ENCODE measurements around the gene SIK3.
A peak's percentile ranks its signal among the peaks of the same experiment; 100 is the strongest.
"Not testable (repeated sequence)": the region's sequence is repeated elsewhere in the genome, so short reads cannot be mapped to it uniquely, and the experiment has no call there.

The SIK3 gene

DNA sequence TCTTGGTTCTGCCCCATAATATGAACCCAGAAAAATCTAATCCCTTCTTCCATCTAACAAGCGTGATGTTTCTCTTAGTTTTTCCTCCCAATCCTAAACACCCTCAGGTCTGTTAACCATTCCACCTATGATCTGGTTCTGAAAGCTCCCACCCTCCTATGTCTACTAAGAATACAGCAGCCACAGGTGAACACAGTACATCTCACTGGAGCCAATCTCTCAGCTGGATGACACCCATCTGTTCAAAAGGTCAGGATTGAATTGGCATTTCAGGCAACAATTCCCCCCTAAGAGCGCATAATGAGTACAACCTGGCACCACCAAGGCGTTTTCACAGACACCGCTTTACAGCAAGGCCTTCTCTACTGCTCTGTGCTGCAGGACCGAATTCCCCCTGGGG is 241.8 kb downstream of the SIK3 start:
- DNase-seq = no peak

DNA sequence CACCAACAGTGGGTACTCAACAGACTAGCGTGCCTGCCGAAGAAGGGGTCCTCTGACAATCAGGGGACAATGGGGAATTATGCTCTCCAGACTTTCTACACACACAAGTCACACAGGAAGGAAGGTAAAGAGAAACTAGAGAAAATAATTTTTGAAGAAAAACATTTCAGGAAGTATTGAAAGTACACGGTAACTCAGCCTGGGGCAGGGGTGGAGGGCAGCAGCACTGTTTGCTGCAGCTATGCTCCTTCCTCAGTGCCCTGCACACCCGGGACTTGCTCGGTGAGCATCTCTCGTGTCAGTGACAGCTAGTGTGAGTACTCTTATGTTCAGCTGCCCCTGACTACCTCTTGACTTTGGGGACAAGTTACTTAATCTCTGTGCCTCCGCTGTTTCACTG is 242.8 kb downstream of the SIK3 start:
- no peak for DNase-seq

GRCh38 chr11:116853461-116854073 is 244.7 kb downstream of the SIK3 start:
- peak; percentile 94 for DNase-seq

- no peak for DNase-seq
These were observed 245.8 kb downstream of the SIK3 start for GRCh38 chr11:116852261-116853031.

- peak; percentile 84 to 86 for DNase-seq
These were observed 246.6 kb downstream of the SIK3 start for GRCh38 chr11:116851626-116852025.

GRCh38 chr11:116849486-116849885 is 248.7 kb downstream of the SIK3 start:
- no peak for DNase-seq

GRCh38 chr11:116849060-116849459 is 249.2 kb downstream of the SIK3 start:
- DNase-seq = no peak

GRCh38 chr11:116847612-116848011 is 250.6 kb downstream of the SIK3 start:
- no peak for DNase-seq

DNA sequence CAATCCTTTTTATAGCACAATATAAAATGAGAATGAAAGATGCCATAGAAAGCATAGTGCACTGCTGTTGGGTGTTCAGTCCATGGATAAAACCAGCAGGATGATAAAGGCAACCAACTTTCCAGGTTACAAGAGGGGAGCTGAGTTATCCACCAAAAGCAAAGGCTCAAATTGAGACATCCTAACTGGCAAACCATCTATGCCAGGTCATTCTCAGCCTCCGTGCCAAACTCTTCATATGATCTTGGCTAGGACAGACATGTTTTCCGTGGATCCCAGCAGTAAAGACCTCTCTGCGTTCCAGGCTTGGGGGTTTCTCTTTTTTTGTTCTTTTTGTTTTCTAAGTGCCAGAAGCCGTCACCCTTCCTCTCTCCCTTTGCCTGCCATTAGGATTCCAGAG is 253.5 kb downstream of the SIK3 start:
- DNase-seq = no peak

DNA sequence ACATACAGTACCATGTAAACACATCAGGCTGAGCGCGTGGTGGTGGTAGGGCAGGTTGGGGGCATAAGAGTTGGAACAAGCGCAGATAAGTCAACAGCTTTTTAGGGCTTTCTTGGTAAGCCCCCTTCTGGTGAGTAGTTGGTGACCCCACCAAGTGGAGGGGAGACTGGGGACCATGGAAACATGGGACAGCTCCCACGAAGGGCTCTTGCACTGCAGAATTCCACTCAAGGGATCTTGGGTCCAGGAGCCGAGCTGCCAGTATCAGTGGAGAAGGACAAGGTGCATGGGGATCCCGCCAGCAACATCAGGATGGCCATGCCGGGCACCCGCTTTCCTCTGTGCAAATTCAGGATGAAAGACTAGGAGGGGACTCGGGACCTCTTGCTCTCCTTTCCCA is 254.6 kb downstream of the SIK3 start:
- no peak for DNase-seq

- DNase-seq = no peak
These were observed 255.3 kb downstream of the SIK3 start for GRCh38 chr11:116842909-116843308.

- no peak for DNase-seq
These were observed 256.1 kb downstream of the SIK3 start for GRCh38 chr11:116842117-116842516.

DNA sequence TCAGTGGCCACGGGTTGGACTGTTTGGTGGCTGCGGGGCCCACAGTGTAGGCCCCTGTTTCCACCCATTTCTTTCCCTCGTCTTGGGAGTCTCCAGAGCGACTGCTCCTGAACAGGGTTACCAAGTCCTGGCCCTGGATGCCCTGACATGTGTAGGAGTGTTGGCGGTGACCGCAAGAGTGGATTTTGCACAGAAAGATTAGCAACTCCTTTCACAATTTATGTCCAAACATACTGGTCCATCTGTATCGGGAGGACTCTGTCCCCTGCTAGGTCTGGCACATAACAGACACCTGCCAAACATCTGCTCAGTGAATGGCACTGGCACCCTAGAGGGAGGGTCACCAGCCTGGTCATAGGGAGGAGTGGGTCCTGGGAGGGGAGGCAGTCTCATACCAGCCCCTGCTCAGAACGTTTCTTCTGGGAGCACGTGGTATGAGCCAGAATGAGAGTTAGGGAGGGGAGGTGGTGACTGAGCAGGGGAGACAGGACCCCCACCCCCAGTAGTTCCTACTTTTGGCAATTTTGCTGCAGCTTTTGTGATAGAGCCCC is 257.4 kb downstream of the SIK3 start:
- no peak for DNase-seq

DNA sequence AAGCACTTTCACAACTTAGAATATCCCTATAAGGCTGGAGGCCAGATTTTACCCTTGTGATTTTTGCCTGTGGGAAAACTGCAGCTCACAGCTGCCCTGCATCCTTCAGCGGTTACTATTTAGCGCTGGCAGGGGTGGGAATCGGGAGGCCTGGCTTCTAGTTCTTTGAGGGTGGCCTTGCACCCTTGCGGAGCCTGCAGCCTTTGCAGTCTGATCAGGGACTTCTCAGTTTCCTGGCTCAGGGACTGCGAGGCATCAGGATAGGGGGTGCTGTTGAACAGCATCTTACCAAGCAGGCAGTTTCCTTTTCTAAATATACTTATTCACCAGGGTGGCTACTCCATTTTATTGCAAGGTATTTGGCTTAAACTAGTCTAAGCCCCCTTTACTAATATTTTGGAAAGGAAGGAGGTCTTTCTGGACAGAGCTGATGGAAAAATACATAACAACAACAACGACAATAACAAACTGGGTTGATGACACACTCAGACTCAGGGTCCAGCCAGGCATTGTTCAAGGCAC is 257.9 kb downstream of the SIK3 start:
- peak in 1 of 2 experiments; percentile 7 for DNase-seq

DNA sequence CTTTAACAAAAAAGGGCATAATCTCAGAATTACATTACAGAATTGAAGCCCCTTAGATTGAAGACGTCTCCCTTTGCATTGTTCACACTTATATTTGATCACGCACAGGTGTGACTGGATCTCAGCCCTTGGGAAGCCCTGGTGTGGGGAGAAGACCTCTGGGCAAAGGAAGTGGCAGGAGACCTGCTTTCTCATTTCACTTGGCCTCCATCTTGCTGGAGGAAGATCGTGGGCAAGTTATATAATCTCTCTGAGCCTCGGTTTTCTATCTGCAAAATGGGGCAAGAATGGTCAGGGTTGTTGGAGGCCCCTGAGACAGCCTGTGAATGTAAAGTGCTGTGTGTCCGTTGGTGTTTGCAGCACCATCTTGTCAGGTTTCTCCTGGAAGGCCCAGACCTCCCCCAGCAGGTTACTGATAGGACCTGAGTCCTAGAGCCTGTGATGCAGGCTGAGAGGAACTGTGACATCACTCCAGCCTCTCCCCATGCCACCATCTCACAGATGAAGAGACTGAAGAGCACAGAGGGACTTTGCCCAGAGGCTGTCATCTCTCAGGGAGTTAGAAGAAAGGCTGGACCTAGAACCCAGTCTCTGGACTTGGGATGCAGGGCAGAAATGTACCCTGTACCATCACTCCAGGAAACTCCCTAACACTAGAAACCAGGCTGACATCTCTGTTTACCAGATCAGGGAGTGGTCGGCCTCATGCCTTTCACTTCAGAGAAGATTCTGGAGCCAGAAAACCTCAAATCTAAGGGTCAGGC is 259.7 kb downstream of the SIK3 start:
- DNase-seq = no peak

DNA sequence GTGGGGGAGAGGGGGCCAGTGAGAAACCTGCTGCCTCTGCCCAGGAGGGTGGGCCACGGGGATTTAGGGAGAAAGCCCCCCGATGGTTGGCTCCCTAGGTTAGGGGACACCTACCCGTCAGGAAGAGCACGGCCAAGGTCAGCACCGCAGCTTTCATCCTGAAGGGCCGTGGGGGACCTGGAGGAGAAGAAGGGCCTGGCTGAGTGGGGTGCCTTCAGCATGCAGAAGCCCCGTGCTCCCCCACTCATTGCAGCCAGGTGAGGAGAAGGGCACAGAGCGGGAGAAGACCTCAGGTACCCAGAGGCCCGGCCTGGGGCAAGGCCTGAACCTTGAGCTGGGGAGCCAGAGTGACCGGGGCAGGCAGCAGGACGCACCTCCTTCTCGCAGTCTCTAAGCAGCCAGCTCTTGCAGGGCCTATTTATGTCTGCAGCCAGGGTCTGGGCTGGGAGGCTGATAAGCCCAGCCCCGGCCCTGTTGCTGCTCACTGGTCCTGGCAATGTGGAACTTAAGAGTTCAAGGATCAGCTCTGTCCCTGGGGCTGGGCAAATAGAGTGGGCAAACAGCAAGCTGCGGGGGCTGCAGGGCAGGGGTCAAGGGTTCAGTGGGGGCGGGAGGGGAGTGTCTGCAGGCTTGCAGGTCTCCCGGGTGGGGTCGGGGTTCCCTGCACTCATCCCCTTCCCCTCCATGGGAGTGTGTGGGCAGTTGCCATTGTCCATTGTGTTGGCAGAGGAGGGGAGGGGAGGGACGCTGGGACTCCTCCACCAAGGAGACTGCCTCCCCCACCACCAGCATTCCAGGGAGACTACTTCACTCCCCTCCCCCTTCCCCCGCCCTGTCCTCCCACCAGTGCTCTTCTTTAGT is 260.8 kb downstream of the SIK3 start, which contains the start of gene APOA1:
TSS of gene APOA1 (minus strand) at position 392 of the 861 bp plus-strand sequence. CDS start at position 157, 235 bp downstream.
- no peak for DNase-seq

- DNase-seq = no peak
These were observed 261.6 kb downstream of the SIK3 start for GRCh38 chr11:116836632-116836991.

DNA sequence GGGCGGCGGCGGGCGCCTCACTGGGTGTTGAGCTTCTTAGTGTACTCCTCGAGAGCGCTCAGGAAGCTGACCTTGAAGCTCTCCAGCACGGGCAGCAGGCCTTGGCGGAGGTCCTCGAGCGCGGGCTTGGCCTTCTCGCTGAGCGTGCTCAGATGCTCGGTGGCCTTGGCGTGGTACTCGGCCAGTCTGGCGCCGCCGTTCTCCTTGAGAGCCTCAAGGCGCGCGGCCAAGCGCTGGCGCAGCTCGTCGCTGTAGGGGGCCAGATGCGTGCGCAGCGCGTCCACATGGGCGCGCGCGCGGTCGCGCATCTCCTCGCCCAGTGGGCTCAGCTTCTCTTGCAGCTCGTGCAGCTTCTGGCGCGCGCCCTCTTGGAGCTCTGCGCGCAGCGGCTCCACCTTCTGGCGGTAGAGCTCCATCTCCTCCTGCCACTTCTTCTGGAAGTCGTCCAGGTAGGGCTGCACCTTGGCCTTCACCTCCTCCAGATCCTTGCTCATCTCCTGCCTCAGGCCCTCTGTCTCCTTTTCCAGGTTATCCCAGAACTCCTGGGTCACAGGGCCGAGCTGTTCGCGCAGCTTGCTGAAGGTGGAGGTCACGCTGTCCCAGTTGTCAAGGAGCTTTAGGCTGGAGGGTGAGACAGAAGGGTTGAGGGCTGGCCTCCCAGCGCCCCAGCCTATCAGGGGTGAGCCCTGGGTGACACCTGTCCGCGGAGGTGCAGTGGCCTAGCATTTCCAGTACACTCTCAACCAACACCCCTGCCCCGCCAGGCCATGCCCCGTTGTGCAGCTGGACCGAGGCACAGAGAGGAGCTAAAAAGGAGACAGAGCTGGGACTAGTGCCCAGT is 262.2 kb downstream of the SIK3 start:
- peak; percentile 85 to 89 for DNase-seq

- peak; percentile 69 to 70 for DNase-seq
These were observed 263.0 kb downstream of the SIK3 start for GRCh38 chr11:116835042-116835772.

- DNase-seq = not testable (repeated sequence)
These were observed 263.6 kb downstream of the SIK3 start for GRCh38 chr11:116834535-116835041.

Measured in AML-193 (cell line).